Measurements from ENCODE around the gene GFAP.

GFAP gene

DNA sequence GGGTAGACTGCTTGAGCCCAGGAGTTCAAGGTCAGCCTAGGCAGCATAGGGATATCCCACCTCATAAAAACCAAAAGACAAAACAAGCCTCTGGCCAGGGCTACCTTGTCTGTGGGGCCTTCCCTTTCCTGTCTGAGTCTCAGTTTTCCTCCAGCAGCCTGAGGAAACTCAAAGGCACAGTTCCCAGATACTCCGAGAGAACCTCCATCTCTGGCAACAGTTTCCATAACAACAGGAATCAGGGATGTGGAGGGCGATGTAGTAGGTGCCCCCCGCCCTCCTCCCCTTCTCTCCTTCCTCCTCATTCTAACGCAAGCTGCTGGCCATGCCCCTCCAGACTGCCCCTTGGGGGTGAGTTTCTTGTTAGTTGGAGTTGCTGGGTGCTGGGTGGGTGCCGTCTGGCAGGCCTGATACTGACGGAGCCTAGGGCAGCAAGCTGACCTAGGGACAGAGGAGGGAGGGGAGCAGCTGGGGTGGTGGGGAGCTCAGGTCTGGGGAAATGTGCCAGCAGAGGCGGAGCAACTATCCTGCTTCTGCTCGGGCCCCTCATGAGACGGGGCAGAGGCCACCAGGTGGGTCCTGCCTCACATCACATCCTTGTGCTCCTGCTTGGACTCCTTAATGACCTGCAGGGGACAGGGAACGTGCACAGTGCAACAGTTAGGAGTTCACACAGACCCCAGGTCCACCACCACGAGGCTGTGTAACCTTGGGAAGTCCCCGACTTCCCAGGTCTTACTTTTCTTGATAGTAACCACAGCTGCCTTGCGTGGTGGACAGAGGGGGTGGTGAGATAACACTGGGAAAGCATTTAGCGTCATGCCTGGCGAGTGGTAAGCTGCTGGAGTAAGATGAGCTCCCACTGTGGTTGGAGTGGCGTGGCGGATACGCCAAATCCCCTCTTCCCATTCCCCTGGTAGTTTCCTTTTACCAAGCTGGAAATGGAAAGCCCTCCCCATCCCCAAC is 8.3 kb downstream of the GFAP start:
- no peaks in the 10 kb centered on the region for H3K9me3 ChIP-seq (ENCODE audit: severe bottlenecking)
- H3K4me3 ChIP-seq (ENCODE audit: low read depth, low read length), result no peak overlapping the region
- no peaks in the 10 kb centered on the region for H3K27me3 ChIP-seq (ENCODE audit: insufficient read depth, low read depth, severe bottlenecking)
- no peak for DNase-seq
- H3K36me3 ChIP-seq, result no peaks in the 10 kb centered on the region
- TF ChIP-seq CTCF (IDR thresholded peaks at IDR 0.05; ENCODE audit: low read depth, low read length), result no peak
- no peak overlapping the region; the same call in 1 of the 2 replicates for H3K27ac ChIP-seq

GRCh38 chr17:44906010-44906646 is 9.2 kb downstream of the GFAP start:
- Histone ChIP-seq H3K27ac (peak overlapping the region; percentile 38), H3K9me3 (ENCODE audit: severe bottlenecking) (no peaks in the 10 kb centered on the region), H3K27me3 (ENCODE audit: insufficient read depth, low read depth, severe bottlenecking) (no peaks in the 10 kb centered on the region), H3K36me3 (no peaks in the 10 kb centered on the region; the same call in none of the 2 replicates), H3K4me3 (ENCODE audit: low read depth, low read length) (no peak overlapping the region)
- no peak for TF ChIP-seq CTCF (IDR thresholded peaks at IDR 0.05; ENCODE audit: low read depth, low read length)
- peak; percentile 41 for DNase-seq

- no peak for TF ChIP-seq CTCF (IDR thresholded peaks at IDR 0.05; ENCODE audit: low read depth, low read length)
- DNase-seq, result peak; percentile 43
- peak overlapping the region; percentile 38 for H3K27ac ChIP-seq
Observed at GRCh38 chr17:44905006-44906000, 10.0 kb downstream of the GFAP start.

GRCh38 chr17:44904001-44904984 is 11.0 kb downstream of the GFAP start:
- TF ChIP-seq CTCF (IDR thresholded peaks at IDR 0.05; ENCODE audit: low read depth, low read length), result no peak
- no peak for DNase-seq
- no peaks in the 10 kb centered on the region for H3K9me3 ChIP-seq (ENCODE audit: severe bottlenecking)
- H3K27me3 ChIP-seq (ENCODE audit: insufficient read depth, low read depth, severe bottlenecking), result no peaks in the 10 kb centered on the region
- no peak overlapping the region for H3K27ac ChIP-seq
- H3K4me3 ChIP-seq (ENCODE audit: low read depth, low read length), result no peak overlapping the region
- no peaks in the 10 kb centered on the region; the same call in none of the 2 replicates for H3K36me3 ChIP-seq

More at GRCh38 chr17:44905006-44906000, 10.0 kb downstream of the GFAP start:
- Histone ChIP-seq H3K4me3 (ENCODE audit: low read depth, low read length) (no peak overlapping the region), H3K9me3 (ENCODE audit: severe bottlenecking) (no peaks in the 10 kb centered on the region), H3K27me3 (ENCODE audit: insufficient read depth, low read depth, severe bottlenecking) (no peaks in the 10 kb centered on the region), H3K36me3 (no peaks in the 10 kb centered on the region; the same call in none of the 2 replicates)

All from WERI-Rb-1 (cell line).